ENCODE measurements around the gene DAAM1. TPM values are rescaled to one million over a fixed set of nuclear protein-coding genes. Genes with fewer than 3 reads are reported as not detected.

DAAM1 gene
- total RNA-seq, 1 donor from 2014 or later, result 38.0 TPM

GRCh38 chr14:59280961-59281360 is 92.5 kb downstream of the DAAM1 start:
- no peaks in the 10 kb centered on the region for H3K36me3 ChIP-seq (ENCODE audit: insufficient read depth, low read length)
- no peak overlapping the region for H2AFZ ChIP-seq (ENCODE audit: low read depth, low read length)
- no peaks in the 10 kb centered on the region for H3K9me3 ChIP-seq (ENCODE audit: insufficient read depth, low read depth, low read length)
- H3K27ac ChIP-seq (ENCODE audit: low read depth, low read length), result no peak overlapping the region
- no peak overlapping the region for H3K4me3 Mint-ChIP-seq (ENCODE audit: unreplicated experiment)
- no peaks in the 10 kb centered on the region for H3K27me3 Mint-ChIP-seq (ENCODE audit: low read depth, unreplicated experiment)
- FAIRE-seq (no peak), DNase-seq (ENCODE audit: low read depth) (no peak)
- H3K4me1 Mint-ChIP-seq (ENCODE audit: low read depth, unreplicated experiment), result peaks cover 37% of the 10 kb centered on the region
- no peaks in the 10 kb centered on the region for H3K27me3 ChIP-seq (ENCODE audit: insufficient read depth, low read length)
- TF ChIP-seq CTCF (IDR thresholded peaks at IDR 0.05; ENCODE audit: insufficient read depth, low read depth, low read length), result no peak
- TF ChIP-seq EZH2 (IDR thresholded peaks at IDR 0.05; ENCODE audit: insufficient read depth, low read length), result no peak
- no peak overlapping the region for H3K4me2 ChIP-seq (ENCODE audit: low read length)
- no peak overlapping the region for H3K9ac ChIP-seq (ENCODE audit: low read length)
- H3K9me3 Mint-ChIP-seq (ENCODE audit: unreplicated experiment), result peaks cover 12% of the 10 kb centered on the region
- no peak overlapping the region for H3K4me3 ChIP-seq (ENCODE audit: insufficient read depth, low read depth, low read length)
- H3K36me3 Mint-ChIP-seq (ENCODE audit: low read depth, unreplicated experiment), result peaks cover 15% of the 10 kb centered on the region
- no peak overlapping the region for H3K27ac Mint-ChIP-seq (ENCODE audit: unreplicated experiment)
- peaks cover 25% of the 10 kb centered on the region for H3K4me1 ChIP-seq (ENCODE audit: insufficient read depth, low read length)
- no peaks in the 10 kb centered on the region for H3K79me2 ChIP-seq (ENCODE audit: insufficient read depth, low read length)
- H4K20me1 ChIP-seq (ENCODE audit: insufficient read depth, low read length), result no peaks in the 10 kb centered on the region

- Histone ChIP-seq H3K27me3 (ENCODE audit: insufficient read depth, low read length) (no peaks in the 10 kb centered on the region), H3K9ac (ENCODE audit: low read length) (no peak overlapping the region), H3K79me2 (ENCODE audit: insufficient read depth, low read length) (no peaks in the 10 kb centered on the region), H3K4me2 (ENCODE audit: low read length) (no peak overlapping the region), H4K20me1 (ENCODE audit: insufficient read depth, low read length) (no peaks in the 10 kb centered on the region), H2AFZ (ENCODE audit: low read depth, low read length) (no peak overlapping the region), H3K4me1 (ENCODE audit: insufficient read depth, low read length) (peaks cover 17% of the 10 kb centered on the region), H3K4me3 (ENCODE audit: insufficient read depth, low read depth, low read length) (no peak overlapping the region), H3K9me3 (ENCODE audit: insufficient read depth, low read depth, low read length) (no peaks in the 10 kb centered on the region), H3K27ac (ENCODE audit: low read depth, low read length) (no peak overlapping the region), H3K36me3 (ENCODE audit: insufficient read depth, low read length) (no peaks in the 10 kb centered on the region)
- Mint-ChIP-seq H3K27me3 (ENCODE audit: low read depth, unreplicated experiment) (no peaks in the 10 kb centered on the region), H3K36me3 (ENCODE audit: low read depth, unreplicated experiment) (peaks cover 15% of the 10 kb centered on the region), H3K27ac (ENCODE audit: unreplicated experiment) (no peak overlapping the region), H3K4me3 (ENCODE audit: unreplicated experiment) (no peak overlapping the region), H3K4me1 (ENCODE audit: low read depth, unreplicated experiment) (peaks cover 29% of the 10 kb centered on the region), H3K9me3 (ENCODE audit: unreplicated experiment) (peaks cover 13% of the 10 kb centered on the region)
- FAIRE-seq, result peak; percentile 63
- TF ChIP-seq CTCF (IDR thresholded peaks at IDR 0.05; ENCODE audit: insufficient read depth, low read depth, low read length) (no peak), EZH2 (IDR thresholded peaks at IDR 0.05; ENCODE audit: insufficient read depth, low read length) (no peak)
- peak; percentile 74 for DNase-seq (ENCODE audit: low read depth)
Measured at GRCh38 chr14:59281609-59282377, 93.3 kb downstream of the DAAM1 start.

- no peaks in the 10 kb centered on the region for H3K9me3 ChIP-seq (ENCODE audit: insufficient read depth, low read depth, low read length)
- no peak overlapping the region for H3K27ac ChIP-seq (ENCODE audit: low read depth, low read length)
- TF ChIP-seq CTCF (IDR thresholded peaks at IDR 0.05; ENCODE audit: insufficient read depth, low read depth, low read length), result no peak
- TF ChIP-seq EZH2 (IDR thresholded peaks at IDR 0.05; ENCODE audit: insufficient read depth, low read length), result no peak
- Mint-ChIP-seq H3K36me3 (ENCODE audit: low read depth, unreplicated experiment) (peaks cover 15% of the 10 kb centered on the region), H3K4me3 (ENCODE audit: unreplicated experiment) (no peak overlapping the region), H3K4me1 (ENCODE audit: low read depth, unreplicated experiment) (peaks cover 29% of the 10 kb centered on the region), H3K27ac (ENCODE audit: unreplicated experiment) (no peak overlapping the region), H3K9me3 (ENCODE audit: unreplicated experiment) (peaks cover 13% of the 10 kb centered on the region), H3K27me3 (ENCODE audit: low read depth, unreplicated experiment) (no peaks in the 10 kb centered on the region)
- H3K36me3 ChIP-seq (ENCODE audit: insufficient read depth, low read length), result no peaks in the 10 kb centered on the region
- no peak overlapping the region for H3K4me2 ChIP-seq (ENCODE audit: low read length)
- H3K4me3 ChIP-seq (ENCODE audit: insufficient read depth, low read depth, low read length), result no peak overlapping the region
- no peaks in the 10 kb centered on the region for H4K20me1 ChIP-seq (ENCODE audit: insufficient read depth, low read length)
- FAIRE-seq, result peak; percentile 41
- peaks cover 17% of the 10 kb centered on the region for H3K4me1 ChIP-seq (ENCODE audit: insufficient read depth, low read length)
- peak; percentile 52 for DNase-seq (ENCODE audit: low read depth)
- H2AFZ ChIP-seq (ENCODE audit: low read depth, low read length), result no peak overlapping the region
- H3K79me2 ChIP-seq (ENCODE audit: insufficient read depth, low read length), result no peaks in the 10 kb centered on the region
- no peaks in the 10 kb centered on the region for H3K27me3 ChIP-seq (ENCODE audit: insufficient read depth, low read length)
- H3K9ac ChIP-seq (ENCODE audit: low read length), result no peak overlapping the region
Measured at GRCh38 chr14:59282378-59282765, 93.9 kb downstream of the DAAM1 start.

All from astrocyte (in vitro differentiated cells and primary cell).